Stomach (tissue), 9 donors: ENCODE measurements around the gene CEP350. TPM values are rescaled to one million over a fixed set of nuclear protein-coding genes. Genes with fewer than 3 reads are reported as not detected.

ENCODE experiments used
- DNase-seq, 2 donors: peaks; one replicate each; pipeline versions ENCODE4 v3.0.0 to v3.0.0-alpha.2; 2013 to 2019
- H3K27ac ChIP-seq, 5 donors: fragments of 200-600 bp in 4 of 5; sonication (generic) in 4 of 5; one replicate each; pipeline ENCODE4 v1.5.1; 2013 to 2019; ENCODE audit warnings: mild to moderate bottlenecking in 1 of 5, moderate library complexity in 1 of 5
- H3K27me3 ChIP-seq, 3 donors: fragments of 200-600 bp; sonication (generic); one replicate each; pipeline ENCODE4 v1.5.1; 2017 to 2019; ENCODE audit warnings: mixed run types in 1 of 3
- H3K36me3 ChIP-seq, 4 donors: fragments of 200-600 bp; sonication (generic); 1 replicate in 3 of 4; 2 replicates in 1 of 4; pipeline ENCODE4 v1.5.1; 2016 to 2019
- H3K4me1 ChIP-seq, 4 donors: fragments of 200-600 bp; sonication (generic); one replicate each; pipeline ENCODE4 v1.5.1; 2016 to 2019
- H3K4me3 ChIP-seq, 4 donors: fragments of 200-600 bp; sonication (generic) in 3 of 4; one replicate each; pipeline ENCODE4 v1.5.1; 2016 to 2019; ENCODE audit warnings: mild to moderate bottlenecking in 1 of 4
- H3K9me3 ChIP-seq, 4 donors: fragments of 200-600 bp; sonication (generic); one replicate each; pipeline ENCODE4 v1.5.1; 2016 to 2019
- CTCF ChIP-seq, 7 experiments: fragments of 450-650 bp in 4 of 7; fragments of 200-600 bp in 3 of 7; sonication (generic) in 3 of 7; IDR thresholded peaks; one replicate each; pipeline ENCODE4 v1.5.1; 2016 to 2019; ENCODE audit warnings: antibody characterized with exemption in 7 of 7, control low read depth in 2 of 7, mild to moderate bottlenecking in 1 of 7
- EP300 ChIP-seq: sonication (generic); formaldehyde crosslinking; IDR thresholded peaks from one replicate; pipeline ENCODE4 v1.6.1; 2017; ENCODE audit warnings: antibody characterized with exemption
- POLR2A ChIP-seq, 4 donors: fragments of 450-650 bp; IDR thresholded peaks; one replicate each; pipeline ENCODE4 v1.6.1; 2016; ENCODE audit warnings: antibody characterized with exemption in 4 of 4, control low read depth in 2 of 4, mild to moderate bottlenecking in 1 of 4, moderate library complexity in 1 of 4
- POLR2AphosphoS5 ChIP-seq, 3 donors: sonication (generic); formaldehyde crosslinking; IDR thresholded peaks; one replicate each; pipeline ENCODE4 v1.6.1; 2016; ENCODE audit warnings: antibody characterized with exemption in 3 of 3
- WGBS, 5 donors: extraction: QIAGEN DNeasy Blood & Tissue Kit in 3 of 5; methylation state at CpG; one replicate each; pipeline versions ENCODE4 v1.1.5 to v1.1.7; 2013 to 2018; 5-methylcytosine and 5-hydroxymethylcytosine counted together
- intact Hi-C: fragments of 100-400 bp; cut with DNase I; formaldehyde crosslinking; loops from one replicate; pipeline ENCODE4 v1.15.1; 2023; ENCODE audit warnings: low total_unique reads
- polyA plus RNA-seq, 3 donors: library from polyadenylated mRNA; stranded (reverse); fragments of 200-250 nt; gene quantifications; one replicate each; pipeline ENCODE4 v1.2.3, GENCODE V29; 2013
- total RNA-seq, 5 donors: library from RNA; depleted of rRNA; stranded (reverse); fragments of >200 nt; gene quantifications; one replicate each; pipeline versions ENCODE4 v1.1.0 to v1.2.3, GENCODE V29; 2014 to 2016
- donor health status: healthy with polysubstance abuse.
- donor health status: Bipolar disorder and iron deficiency.
- donor health status: healthy.

Gene CEP350
- total and polyA plus RNA-seq, 8 donors = 2.4 to 150 (median 67.8) TPM

GRCh38 chr1:179938752-179939151, 15.9 kb upstream of the CEP350 start:
- no peaks in the 10 kb centered on the region for H3K36me3 ChIP-seq
- intact Hi-C loops = no loop called here
- peaks cover 0 to 9% (median 0%) of the 10 kb centered on the region in 4 donors for H3K4me1 ChIP-seq
- no peaks in the 10 kb centered on the region for H3K9me3 ChIP-seq
- 12 to 31% (median 25%) methylated on average over 2 of the region's 2 CpGs for WGBS, 5 donors
- no peak overlapping the region for H3K4me3 ChIP-seq
- DNase-seq = peak in 1 of 2 donors; percentile 36
- no peaks in the 10 kb centered on the region for H3K27me3 ChIP-seq
- no peak overlapping the region for H3K27ac ChIP-seq
- no peak for TF ChIP-seq CTCF (IDR thresholded peaks at IDR 0.05)
- TF ChIP-seq EP300 = no peak
- TF ChIP-seq POLR2AphosphoS5 (IDR thresholded peaks at IDR 0.05) = no peak
- no peak for TF ChIP-seq POLR2A (IDR thresholded peaks at IDR 0.05)

GRCh38 chr1:179939941-179940340, 14.7 kb upstream of the CEP350 start:
- H3K4me3 ChIP-seq = no peak overlapping the region
- no peak for DNase-seq
- intact Hi-C loops = no loop called here
- H3K27ac ChIP-seq = no peak overlapping the region
- no peaks in the 10 kb centered on the region for H3K36me3 ChIP-seq
- H3K9me3 ChIP-seq = no peaks in the 10 kb centered on the region
- 93 to 100% (median 96%) methylated on average over 1 of the region's 1 CpG for WGBS, 5 donors
- TF ChIP-seq EP300 = no peak
- no peak for TF ChIP-seq CTCF (IDR thresholded peaks at IDR 0.05)
- TF ChIP-seq POLR2A (IDR thresholded peaks at IDR 0.05) = no peak
- no peak for TF ChIP-seq POLR2AphosphoS5 (IDR thresholded peaks at IDR 0.05)
- H3K4me1 ChIP-seq = peaks cover 0 to 9% (median 0%) of the 10 kb centered on the region in 4 donors
- no peaks in the 10 kb centered on the region for H3K27me3 ChIP-seq

GRCh38 chr1:179941454-179941853, 13.2 kb upstream of the CEP350 start:
- no peak for DNase-seq
- intact Hi-C loops = no loop called here
- WGBS, 5 donors = 32 to 58% (median 44%) methylated on average over 2 of the region's 2 CpGs

GRCh38 chr1:179950651-179951050, 4.0 kb upstream of the CEP350 start:
- no peaks in the 10 kb centered on the region for H3K27me3 ChIP-seq
- intact Hi-C loops = no loop called here
- H3K4me1 ChIP-seq = peaks cover 6 to 16% (median 12%) of the 10 kb centered on the region in 4 donors
- H3K36me3 ChIP-seq = no peaks in the 10 kb centered on the region
- H3K27ac ChIP-seq = no peak overlapping the region
- no peaks in the 10 kb centered on the region for H3K9me3 ChIP-seq
- TF ChIP-seq CTCF (IDR thresholded peaks at IDR 0.05) = no peak
- TF ChIP-seq POLR2A (IDR thresholded peaks at IDR 0.05) = no peak
- no peak for TF ChIP-seq EP300
- TF ChIP-seq POLR2AphosphoS5 (IDR thresholded peaks at IDR 0.05) = no peak
- DNase-seq = no peak
- no peak overlapping the region for H3K4me3 ChIP-seq
- 90 to 98% (median 94%) methylated on average over 7 of the region's 7 CpGs for WGBS, 5 donors

More at GRCh38 chr1:179941454-179941853, 13.2 kb upstream of the CEP350 start:
- Histone ChIP-seq H3K27me3 (no peaks in the 10 kb centered on the region), H3K27ac (no peak overlapping the region), H3K4me3 (no peak overlapping the region), H3K4me1 (peaks cover 0 to 9% (median 0%) of the 10 kb centered on the region in 4 donors), H3K36me3 (no peaks in the 10 kb centered on the region), H3K9me3 (no peaks in the 10 kb centered on the region)
- TF ChIP-seq EP300 (no peak), CTCF (IDR thresholded peaks at IDR 0.05) (no peak), POLR2AphosphoS5 (IDR thresholded peaks at IDR 0.05) (no peak), POLR2A (IDR thresholded peaks at IDR 0.05) (no peak)
